ENCODE measurements around the gene ARID5B.

DNA sequence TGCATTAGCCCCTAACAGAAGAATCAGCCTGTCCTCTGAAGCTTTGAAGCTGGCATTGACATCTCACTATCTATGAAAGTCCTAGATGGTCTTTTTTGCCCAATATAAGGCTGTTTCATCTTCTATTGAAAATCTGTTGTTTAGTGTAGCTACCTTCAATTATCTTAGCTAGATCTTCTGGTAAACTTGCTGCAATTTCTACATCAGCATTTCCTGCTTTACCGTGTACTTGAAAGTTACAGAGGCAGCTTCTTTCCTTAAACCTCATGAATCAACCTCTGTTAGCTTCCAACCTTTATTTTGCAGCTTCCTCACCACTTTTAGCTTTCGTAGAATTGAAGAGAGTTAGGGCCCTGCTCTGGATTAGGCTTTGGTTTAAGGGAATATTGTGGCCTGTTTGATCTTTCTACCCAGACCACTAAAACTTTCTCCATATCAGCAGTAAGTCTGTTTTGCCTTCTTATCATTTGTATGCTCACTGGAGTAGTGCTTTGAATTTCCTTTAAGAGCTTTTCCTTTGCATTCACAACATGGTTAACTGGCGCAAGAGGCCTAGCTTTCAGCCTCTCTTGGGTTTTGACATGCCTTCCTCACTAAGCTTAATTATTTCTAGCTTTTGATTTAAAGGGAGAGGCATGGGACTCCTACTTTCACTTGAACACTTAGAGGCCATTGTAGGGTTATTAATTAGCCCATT, 32.5 kb downstream of the ARID5B start:
- TF ChIP-seq, protein P1, sequence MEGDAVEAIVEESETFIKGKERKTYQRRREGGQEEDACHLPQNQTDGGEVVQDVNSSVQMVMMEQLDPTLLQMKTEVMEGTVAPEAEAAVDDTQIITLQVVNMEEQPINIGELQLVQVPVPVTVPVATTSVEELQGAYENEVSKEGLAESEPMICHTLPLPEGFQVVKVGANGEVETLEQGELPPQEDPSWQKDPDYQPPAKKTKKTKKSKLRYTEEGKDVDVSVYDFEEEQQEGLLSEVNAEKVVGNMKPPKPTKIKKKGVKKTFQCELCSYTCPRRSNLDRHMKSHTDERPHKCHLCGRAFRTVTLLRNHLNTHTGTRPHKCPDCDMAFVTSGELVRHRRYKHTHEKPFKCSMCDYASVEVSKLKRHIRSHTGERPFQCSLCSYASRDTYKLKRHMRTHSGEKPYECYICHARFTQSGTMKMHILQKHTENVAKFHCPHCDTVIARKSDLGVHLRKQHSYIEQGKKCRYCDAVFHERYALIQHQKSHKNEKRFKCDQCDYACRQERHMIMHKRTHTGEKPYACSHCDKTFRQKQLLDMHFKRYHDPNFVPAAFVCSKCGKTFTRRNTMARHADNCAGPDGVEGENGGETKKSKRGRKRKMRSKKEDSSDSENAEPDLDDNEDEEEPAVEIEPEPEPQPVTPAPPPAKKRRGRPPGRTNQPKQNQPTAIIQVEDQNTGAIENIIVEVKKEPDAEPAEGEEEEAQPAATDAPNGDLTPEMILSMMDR (conservative IDR thresholded peaks at IDR 0.05 in 1 of 2, IDR thresholded peaks at IDR 0.05 in 1 of 2; ENCODE audit: extremely low read depth in 1 of 2, insufficient read depth in 1 of 2, low read depth in 1 of 2, low read length in 2 of 2): no peak
- no peak for TF ChIP-seq EZH2 (IDR thresholded peaks at IDR 0.05; ENCODE audit: borderline replicate concordance, low read length)

Data from mammary epithelial cell (primary cell).